Stimulated activated naive CD8-positive, alpha-beta T cell treated with anti-CD3 and anti-CD28 coated beads, Interleukin-15, Interleukin-2, amounts not matched to agents 100 ng/mL and 50 ng/mL, for 24 hours (primary cell): ENCODE measurements around the gene PTN.
"Not testable (repeated sequence)": the region's sequence is repeated elsewhere in the genome, so short reads cannot be mapped to it uniquely, and the experiment has no call there.

Experiments
- H3K27ac Mint-ChIP-seq: one replicate; pipeline ENCODE4 v1.8.0; 2021; ENCODE audit warnings: mild to moderate bottlenecking, mixed read lengths
- H3K27me3 Mint-ChIP-seq: one replicate; pipeline ENCODE4 v1.8.0; 2021; ENCODE audit warnings: mixed read lengths
- H3K36me3 Mint-ChIP-seq: one replicate; pipeline ENCODE4 v1.8.0; 2021; ENCODE audit warnings: low read depth, mixed read lengths
- H3K4me1 Mint-ChIP-seq: one replicate; pipeline ENCODE4 v1.8.0; 2021; ENCODE audit warnings: low read depth, mixed read lengths
- H3K4me3 Mint-ChIP-seq: one replicate; pipeline ENCODE4 v1.8.0; 2021; ENCODE audit warnings: mild to moderate bottlenecking, mixed read lengths
- H3K9me3 Mint-ChIP-seq: one replicate; pipeline ENCODE4 v1.8.0; 2021; ENCODE audit warnings: mixed read lengths

PTN gene

GRCh38 chr7:137302081-137302480 lies 41.5 kb downstream of the PTN start:
- Mint-ChIP-seq H3K27ac (no peak overlapping the region), H3K4me1 (no peaks in the 10 kb centered on the region), H3K36me3 (no peaks in the 10 kb centered on the region), H3K27me3 (no peaks in the 10 kb centered on the region), H3K9me3 (no peaks in the 10 kb centered on the region), H3K4me3 (no peak overlapping the region)

- no peak overlapping the region for H3K4me3 Mint-ChIP-seq
- no peaks in the 10 kb centered on the region for H3K36me3 Mint-ChIP-seq
- H3K4me1 Mint-ChIP-seq: no peaks in the 10 kb centered on the region
- no peaks in the 10 kb centered on the region for H3K9me3 Mint-ChIP-seq
- no peak overlapping the region for H3K27ac Mint-ChIP-seq
- no peaks in the 10 kb centered on the region for H3K27me3 Mint-ChIP-seq
Measured at GRCh38 chr7:137298464-137298794, 45.1 kb downstream of the PTN start.

GRCh38 chr7:137297551-137298463 lies 45.7 kb downstream of the PTN start:
- no peak overlapping the region for H3K27ac Mint-ChIP-seq
- no peaks in the 10 kb centered on the region for H3K27me3 Mint-ChIP-seq

GRCh38 chr7:137296576-137296975 lies 47.0 kb downstream of the PTN start:
- Mint-ChIP-seq H3K36me3 (no peaks in the 10 kb centered on the region), H3K9me3 (peaks cover 10% of the 10 kb centered on the region), H3K4me1 (no peaks in the 10 kb centered on the region), H3K27me3 (no peaks in the 10 kb centered on the region), H3K4me3 (no peak overlapping the region), H3K27ac (no peak overlapping the region)

More at GRCh38 chr7:137297551-137298463, 45.7 kb downstream of the PTN start:
- peaks cover 5% of the 10 kb centered on the region for H3K9me3 Mint-ChIP-seq
- H3K4me3 Mint-ChIP-seq: no peak overlapping the region
- no peaks in the 10 kb centered on the region for H3K4me1 Mint-ChIP-seq
- H3K36me3 Mint-ChIP-seq: no peaks in the 10 kb centered on the region

GRCh38 chr7:137295739-137296324 lies 47.7 kb downstream of the PTN start:
- H3K4me3 Mint-ChIP-seq: no peak overlapping the region
- no peaks in the 10 kb centered on the region for H3K27me3 Mint-ChIP-seq
- H3K36me3 Mint-ChIP-seq: no peaks in the 10 kb centered on the region
- no peaks in the 10 kb centered on the region for H3K4me1 Mint-ChIP-seq
- no peak overlapping the region for H3K27ac Mint-ChIP-seq
- H3K9me3 Mint-ChIP-seq: peaks cover 10% of the 10 kb centered on the region

- Mint-ChIP-seq H3K27me3 (no peaks in the 10 kb centered on the region), H3K4me3 (no peak overlapping the region)
Measured at GRCh38 chr7:137289101-137289500, 54.4 kb downstream of the PTN start.

GRCh38 chr7:137287651-137288258 lies 55.8 kb downstream of the PTN start:
- Mint-ChIP-seq H3K9me3 (peaks cover 4% of the 10 kb centered on the region), H3K27me3 (no peaks in the 10 kb centered on the region), H3K36me3 (no peaks in the 10 kb centered on the region), H3K4me3 (no peak overlapping the region), H3K4me1 (no peaks in the 10 kb centered on the region), H3K27ac (no peak overlapping the region)

More at GRCh38 chr7:137289101-137289500, 54.4 kb downstream of the PTN start:
- Mint-ChIP-seq H3K4me1 (no peaks in the 10 kb centered on the region), H3K27ac (no peak overlapping the region), H3K9me3 (peaks cover 10% of the 10 kb centered on the region), H3K36me3 (no peaks in the 10 kb centered on the region)

GRCh38 chr7:137283153-137283552 lies 60.4 kb downstream of the PTN start:
- Mint-ChIP-seq H3K36me3 (no peaks in the 10 kb centered on the region), H3K27me3 (no peaks in the 10 kb centered on the region), H3K4me3 (no peak overlapping the region), H3K9me3 (no peaks in the 10 kb centered on the region), H3K27ac (no peak overlapping the region), H3K4me1 (no peaks in the 10 kb centered on the region)

- H3K36me3 Mint-ChIP-seq: no peaks in the 10 kb centered on the region
- no peaks in the 10 kb centered on the region for H3K4me1 Mint-ChIP-seq
- no peaks in the 10 kb centered on the region for H3K9me3 Mint-ChIP-seq
- H3K27me3 Mint-ChIP-seq: no peaks in the 10 kb centered on the region
- no peak overlapping the region for H3K4me3 Mint-ChIP-seq
- no peak overlapping the region for H3K27ac Mint-ChIP-seq
Measured at GRCh38 chr7:137282043-137282442, 61.5 kb downstream of the PTN start.

GRCh38 chr7:137276189-137276588 lies 67.3 kb downstream of the PTN start:
- H3K27ac Mint-ChIP-seq: no peak overlapping the region
- H3K4me1 Mint-ChIP-seq: no peaks in the 10 kb centered on the region
- no peaks in the 10 kb centered on the region for H3K27me3 Mint-ChIP-seq
- H3K4me3 Mint-ChIP-seq: no peak overlapping the region
- no peaks in the 10 kb centered on the region for H3K9me3 Mint-ChIP-seq
- no peaks in the 10 kb centered on the region for H3K36me3 Mint-ChIP-seq

GRCh38 chr7:137272249-137272648 lies 71.3 kb downstream of the PTN start:
- H3K4me1 Mint-ChIP-seq: no peaks in the 10 kb centered on the region
- H3K9me3 Mint-ChIP-seq: peaks cover 12% of the 10 kb centered on the region
- no peak overlapping the region for H3K27ac Mint-ChIP-seq
- no peaks in the 10 kb centered on the region for H3K36me3 Mint-ChIP-seq
- H3K4me3 Mint-ChIP-seq: no peak overlapping the region
- H3K27me3 Mint-ChIP-seq: no peaks in the 10 kb centered on the region

GRCh38 chr7:137269240-137269639 lies 74.3 kb downstream of the PTN start:
- H3K36me3 Mint-ChIP-seq: no peaks in the 10 kb centered on the region
- peaks cover 12% of the 10 kb centered on the region for H3K9me3 Mint-ChIP-seq
- no peak overlapping the region for H3K4me3 Mint-ChIP-seq
- no peak overlapping the region for H3K27ac Mint-ChIP-seq
- H3K27me3 Mint-ChIP-seq: no peaks in the 10 kb centered on the region
- H3K4me1 Mint-ChIP-seq: no peaks in the 10 kb centered on the region

- H3K4me3 Mint-ChIP-seq, H3K27ac Mint-ChIP-seq, H3K4me1 Mint-ChIP-seq, H3K27me3 Mint-ChIP-seq, H3K36me3 Mint-ChIP-seq: not testable (repeated sequence)
- peaks cover 12% of the 10 kb centered on the region for H3K9me3 Mint-ChIP-seq
Measured at GRCh38 chr7:137268001-137268865, 75.3 kb downstream of the PTN start.

- Mint-ChIP-seq H3K4me3 (no peak overlapping the region), H3K9me3 (peaks cover 12% of the 10 kb centered on the region), H3K27me3 (no peaks in the 10 kb centered on the region), H3K27ac (no peak overlapping the region), H3K36me3 (no peaks in the 10 kb centered on the region), H3K4me1 (no peaks in the 10 kb centered on the region)
Measured at GRCh38 chr7:137266764-137267163, 76.8 kb downstream of the PTN start.

- H3K27me3 Mint-ChIP-seq, H3K4me3 Mint-ChIP-seq, H3K4me1 Mint-ChIP-seq, H3K36me3 Mint-ChIP-seq, H3K27ac Mint-ChIP-seq, H3K9me3 Mint-ChIP-seq: not testable (repeated sequence)
Measured at GRCh38 chr7:137265480-137265879, 78.1 kb downstream of the PTN start.
